Neural cell (in vitro differentiated cells): ENCODE measurements around the gene ZSWIM5.

Source experiments
- EP300 ChIP-seq: fragments of 450-650 bp; conservative IDR thresholded peaks from 2 replicates; pipeline ENCODE4 v1.6.1; 2014; ENCODE audit warnings: antibody characterized with exemption, mild to moderate bottlenecking, moderate library complexity; ENCODE audit not compliant: poor library complexity, severe bottlenecking
- EZH2 ChIP-seq: fragments of 200-600, 300-800 bp; shearing (Covaris generic), sonication (generic); IDR thresholded peaks from 2 replicates; pipeline ENCODE4 v1.6.1; 2014; ENCODE audit warnings: antibody characterized with exemption, low read length, borderline replicate concordance, mild to moderate bottlenecking; ENCODE audit not compliant: insufficient read depth, poor library complexity, severe bottlenecking
- MXI1 ChIP-seq: fragments of 450-650 bp; conservative IDR thresholded peaks from 2 replicates; pipeline ENCODE4 v1.6.1; 2014; ENCODE audit warnings: antibody characterized with exemption, mild to moderate bottlenecking; ENCODE audit not compliant: poor library complexity, severe bottlenecking
- POLR2AphosphoS5 ChIP-seq: IDR thresholded peaks from 2 replicates; pipeline ENCODE4 v1.6.1; 2012
- TF ChIP-seq, protein P1 (sequence below): fragments of 450-650 bp; IDR thresholded peaks from 2 replicates; pipeline ENCODE4 v1.5.1; 2014; ENCODE audit warnings: antibody characterized with exemption, mild to moderate bottlenecking, moderate library complexity; ENCODE audit not compliant: poor library complexity, severe bottlenecking
- TF ChIP-seq, protein P2 (sequence below): IDR thresholded peaks from 2 replicates; pipeline ENCODE4 v1.6.1; 2012; ENCODE audit warnings: borderline replicate concordance

DNA sequence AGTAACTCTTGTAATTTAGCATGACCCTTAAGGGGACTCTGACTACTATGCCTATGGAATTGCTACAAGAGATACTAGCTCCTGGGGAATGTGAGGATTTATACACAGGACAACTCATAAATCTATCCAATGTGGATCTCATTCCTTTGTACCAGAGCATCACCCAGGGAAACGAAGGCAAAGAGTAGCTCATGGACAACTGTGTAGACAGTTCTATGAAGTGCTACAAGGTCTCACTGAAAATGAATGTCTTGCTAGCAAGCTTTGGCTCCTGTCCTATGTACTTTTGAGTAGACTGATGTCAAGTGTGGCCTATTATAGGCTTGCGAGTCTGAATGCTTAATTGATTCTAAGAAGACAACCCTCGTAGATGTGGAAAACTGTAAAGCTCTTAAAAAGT lies 93.7 kb downstream of the ZSWIM5 start:
- TF ChIP-seq, protein P1, sequence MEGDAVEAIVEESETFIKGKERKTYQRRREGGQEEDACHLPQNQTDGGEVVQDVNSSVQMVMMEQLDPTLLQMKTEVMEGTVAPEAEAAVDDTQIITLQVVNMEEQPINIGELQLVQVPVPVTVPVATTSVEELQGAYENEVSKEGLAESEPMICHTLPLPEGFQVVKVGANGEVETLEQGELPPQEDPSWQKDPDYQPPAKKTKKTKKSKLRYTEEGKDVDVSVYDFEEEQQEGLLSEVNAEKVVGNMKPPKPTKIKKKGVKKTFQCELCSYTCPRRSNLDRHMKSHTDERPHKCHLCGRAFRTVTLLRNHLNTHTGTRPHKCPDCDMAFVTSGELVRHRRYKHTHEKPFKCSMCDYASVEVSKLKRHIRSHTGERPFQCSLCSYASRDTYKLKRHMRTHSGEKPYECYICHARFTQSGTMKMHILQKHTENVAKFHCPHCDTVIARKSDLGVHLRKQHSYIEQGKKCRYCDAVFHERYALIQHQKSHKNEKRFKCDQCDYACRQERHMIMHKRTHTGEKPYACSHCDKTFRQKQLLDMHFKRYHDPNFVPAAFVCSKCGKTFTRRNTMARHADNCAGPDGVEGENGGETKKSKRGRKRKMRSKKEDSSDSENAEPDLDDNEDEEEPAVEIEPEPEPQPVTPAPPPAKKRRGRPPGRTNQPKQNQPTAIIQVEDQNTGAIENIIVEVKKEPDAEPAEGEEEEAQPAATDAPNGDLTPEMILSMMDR, result no peak
- TF ChIP-seq EZH2 (no peak), MXI1 (no peak), POLR2AphosphoS5 (no peak), EP300 (no peak)
- TF ChIP-seq, protein P2, sequence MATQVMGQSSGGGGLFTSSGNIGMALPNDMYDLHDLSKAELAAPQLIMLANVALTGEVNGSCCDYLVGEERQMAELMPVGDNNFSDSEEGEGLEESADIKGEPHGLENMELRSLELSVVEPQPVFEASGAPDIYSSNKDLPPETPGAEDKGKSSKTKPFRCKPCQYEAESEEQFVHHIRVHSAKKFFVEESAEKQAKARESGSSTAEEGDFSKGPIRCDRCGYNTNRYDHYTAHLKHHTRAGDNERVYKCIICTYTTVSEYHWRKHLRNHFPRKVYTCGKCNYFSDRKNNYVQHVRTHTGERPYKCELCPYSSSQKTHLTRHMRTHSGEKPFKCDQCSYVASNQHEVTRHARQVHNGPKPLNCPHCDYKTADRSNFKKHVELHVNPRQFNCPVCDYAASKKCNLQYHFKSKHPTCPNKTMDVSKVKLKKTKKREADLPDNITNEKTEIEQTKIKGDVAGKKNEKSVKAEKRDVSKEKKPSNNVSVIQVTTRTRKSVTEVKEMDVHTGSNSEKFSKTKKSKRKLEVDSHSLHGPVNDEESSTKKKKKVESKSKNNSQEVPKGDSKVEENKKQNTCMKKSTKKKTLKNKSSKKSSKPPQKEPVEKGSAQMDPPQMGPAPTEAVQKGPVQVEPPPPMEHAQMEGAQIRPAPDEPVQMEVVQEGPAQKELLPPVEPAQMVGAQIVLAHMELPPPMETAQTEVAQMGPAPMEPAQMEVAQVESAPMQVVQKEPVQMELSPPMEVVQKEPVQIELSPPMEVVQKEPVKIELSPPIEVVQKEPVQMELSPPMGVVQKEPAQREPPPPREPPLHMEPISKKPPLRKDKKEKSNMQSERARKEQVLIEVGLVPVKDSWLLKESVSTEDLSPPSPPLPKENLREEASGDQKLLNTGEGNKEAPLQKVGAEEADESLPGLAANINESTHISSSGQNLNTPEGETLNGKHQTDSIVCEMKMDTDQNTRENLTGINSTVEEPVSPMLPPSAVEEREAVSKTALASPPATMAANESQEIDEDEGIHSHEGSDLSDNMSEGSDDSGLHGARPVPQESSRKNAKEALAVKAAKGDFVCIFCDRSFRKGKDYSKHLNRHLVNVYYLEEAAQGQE, result no peak
